Keratinocyte (primary cell): Measurements from ENCODE around the gene SCTR. TPM values are rescaled to one million over a fixed set of nuclear protein-coding genes. Genes with fewer than 3 reads are reported as not detected.

Experiments
- DNase-seq: peaks from one replicate; pipeline ENCODE4 v3.0.0-alpha.2; 2011; ENCODE audit warnings: low read depth, missing footprints, low spot score
- FAIRE-seq: peaks from 2 replicates; lab custom pipeline; 2011; peaks lifted over from hg19 to GRCh38; lab: Jason Lieb, UNC
- H2AFZ ChIP-seq: 2 replicates; pipeline ENCODE4 v1.6.0; 2012; ENCODE audit warnings: low read length, control low read depth, inconsistent platforms; ENCODE audit not compliant: control insufficient read depth
- H3K27ac ChIP-seq: 2 replicates; pipeline ENCODE4 v1.5.1; 2011; ENCODE audit warnings: low read length; ENCODE audit not compliant: control insufficient read depth, insufficient read depth
- H3K27me3 ChIP-seq: 3 replicates; pipeline ENCODE4 v1.6.0; 2011; ENCODE audit warnings: low read length; ENCODE audit not compliant: control insufficient read depth, insufficient read depth; ENCODE audit errors: extremely low read depth
- H3K36me3 ChIP-seq, 2 experiments: 2 replicates in 1 of 2; 3 replicates in 1 of 2; pipeline ENCODE4 v1.5.1; 2011; ENCODE audit warnings: low read length in 2 of 2, mild to moderate bottlenecking in 1 of 2; ENCODE audit not compliant: control insufficient read depth in 2 of 2, insufficient read depth in 2 of 2; ENCODE audit errors: extremely low read depth in 1 of 2
- H3K4me1 ChIP-seq: 3 replicates; pipeline ENCODE4 v1.5.1; 2011; ENCODE audit warnings: low read length; ENCODE audit not compliant: control insufficient read depth, insufficient read depth; ENCODE audit errors: extremely low read depth
- H3K4me2 ChIP-seq: 3 replicates; pipeline ENCODE4 v1.6.0; 2011; ENCODE audit warnings: low read depth, low read length; ENCODE audit not compliant: control insufficient read depth, insufficient read depth; ENCODE audit errors: extremely low read depth
- H3K4me3 ChIP-seq, 3 experiments: fragments of 200-600 bp in 1 of 3; sonication (generic) in 1 of 3; 2 replicates in 2 of 3; 3 replicates in 1 of 3; pipeline ENCODE4 v1.5.1; 2011 to 2016; ENCODE audit warnings: low read length in 3 of 3, mild to moderate bottlenecking in 3 of 3, control low read depth in 2 of 3, inconsistent platforms in 1 of 3, low read depth in 1 of 3, mixed read lengths in 1 of 3, mixed run types in 1 of 3, moderate library complexity in 1 of 3; ENCODE audit not compliant: control insufficient read depth in 2 of 3, insufficient read depth in 2 of 3; ENCODE audit errors: extremely low read depth in 1 of 3
- H3K79me2 ChIP-seq: 2 replicates; pipeline ENCODE4 v1.6.0; 2012; ENCODE audit warnings: low read length; ENCODE audit not compliant: control insufficient read depth, insufficient read depth
- H3K9ac ChIP-seq: 3 replicates; pipeline ENCODE4 v1.6.0; 2011; ENCODE audit warnings: low read length; ENCODE audit not compliant: control insufficient read depth, insufficient read depth; ENCODE audit errors: extremely low read depth
- H3K9me1 ChIP-seq: 3 replicates; pipeline ENCODE4 v1.6.0; 2011; ENCODE audit warnings: low read length; ENCODE audit not compliant: control insufficient read depth, insufficient read depth; ENCODE audit errors: extremely low read depth
- H3K9me3 ChIP-seq: 2 replicates; pipeline ENCODE4 v1.5.1; 2012; ENCODE audit warnings: low read depth, low read length; ENCODE audit not compliant: control insufficient read depth
- H4K20me1 ChIP-seq: 3 replicates; pipeline ENCODE4 v1.6.0; 2011; ENCODE audit warnings: low read length; ENCODE audit not compliant: control insufficient read depth, insufficient read depth; ENCODE audit errors: extremely low read depth
- CTCF ChIP-seq, 3 experiments: IDR thresholded peaks in 1 of 3; conservative IDR thresholded peaks in 1 of 3; optimal IDR thresholded peaks in 1 of 3; 2 replicates in 2 of 3; 3 replicates in 1 of 3; pipeline versions ENCODE3 to v1.5.1; 2011; ENCODE audit warnings: low read length in 3 of 3, mild to moderate bottlenecking in 3 of 3, moderate library complexity in 2 of 3, control low read depth in 1 of 3, inconsistent platforms in 1 of 3; ENCODE audit not compliant: insufficient read depth in 2 of 3; ENCODE audit errors: extremely low read depth in 1 of 3
- EZH2 ChIP-seq: IDR thresholded peaks from one replicate; pipeline ENCODE4 v1.6.1; 2012; ENCODE audit warnings: inconsistent platforms, mild to moderate bottlenecking, low read length, moderate library complexity
- dilution Hi-C: fragments of 300-500 bp; cut with MboI; formaldehyde crosslinking; loops from one replicate; pipeline ENCODE4 v1.7.0; 2020; ENCODE audit warnings: low sequenced_read_pairs; ENCODE audit not compliant: extremely low pct_ligation_motif_present
- polyA plus RNA-seq, 5 experiments: library from polyadenylated mRNA; depleted of rRNA in 3 of 5; stranded (reverse) in 3 of 5; stranded (forward) in 1 of 5; unstranded in 1 of 5; fragments of >200 nt; gene quantifications; 1 replicate in 1 of 5; 2 replicates in 3 of 5; 3 replicates in 1 of 5; pipeline versions ENCODE4 v1.2.1 to v1.2.3, GENCODE V29; 2011 to 2012; ENCODE audit warnings: missing spikeins in 2 of 5, low read depth in 1 of 5, low replicate concordance in 1 of 5

The SCTR gene
- polyA plus RNA-seq, 1 donor (not counting 4 experiments of a cell fraction or from before 2014, with no cell fraction given) = not detected

DNA sequence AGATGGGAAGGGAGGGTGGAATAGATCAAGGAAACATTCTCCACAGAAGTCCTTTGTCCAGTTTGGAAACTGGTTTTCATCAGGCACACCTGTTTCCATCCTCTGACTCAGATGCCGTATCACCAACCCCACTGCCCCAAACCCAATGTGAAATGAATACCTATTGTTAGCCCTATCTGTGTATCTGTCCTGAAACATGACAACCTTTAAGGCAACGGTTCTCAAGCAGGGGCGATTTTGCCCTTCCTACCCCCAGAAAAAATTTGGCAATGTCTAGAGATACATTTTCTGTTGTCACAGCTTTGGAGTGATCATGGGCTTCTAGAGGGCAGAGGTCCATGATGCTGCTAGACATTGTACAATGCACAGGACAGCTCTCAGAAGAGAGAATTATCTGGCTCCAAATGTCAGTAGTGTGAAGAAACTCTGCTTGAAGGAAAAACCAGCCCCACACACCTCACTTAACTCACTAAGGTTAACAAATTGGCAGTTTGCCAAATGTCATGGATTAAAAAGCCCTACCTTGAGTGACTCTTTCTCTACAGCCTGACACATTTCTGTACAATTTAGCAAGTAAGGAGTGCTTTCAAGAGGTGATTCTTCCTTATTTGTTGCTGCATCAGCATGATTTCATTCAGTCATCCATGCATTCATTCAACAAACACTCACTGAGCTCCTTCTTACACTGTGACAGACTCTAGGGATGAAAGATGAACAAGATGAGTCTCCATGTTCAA, 3.4 kb downstream of the SCTR start:
- DNase-seq = no peak
- peaks cover 34% of the 10 kb centered on the region for H3K27me3 ChIP-seq
- FAIRE-seq = no peak

DNA sequence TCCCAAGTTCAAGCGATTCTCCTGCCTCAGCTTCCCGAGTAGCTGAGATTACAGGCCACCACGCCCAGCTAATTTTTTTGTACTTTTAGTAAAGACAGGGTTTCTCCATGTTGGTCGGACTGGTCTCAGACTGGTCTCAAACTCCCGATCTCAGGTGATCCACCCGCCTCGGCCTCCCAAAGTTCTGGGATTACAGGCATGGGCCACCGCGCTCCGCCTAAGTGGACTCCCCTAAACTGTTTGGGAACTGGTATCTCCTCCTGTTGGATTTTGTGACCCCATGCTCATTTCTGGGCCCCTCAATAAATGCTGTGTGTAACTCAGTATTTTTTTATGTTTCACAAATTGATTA, 5.2 kb downstream of the SCTR start:
- dilution Hi-C loops = no loop called here
- FAIRE-seq = no peak

More for the DNA sequence above, 3.4 kb downstream of the SCTR start:
- dilution Hi-C loops = no loop called here
- H2AFZ ChIP-seq = no peak overlapping the region
- H3K27ac ChIP-seq = no peak overlapping the region
- no peak overlapping the region for H3K4me3 ChIP-seq
- no peaks in the 10 kb centered on the region for H3K9me3 ChIP-seq
- no peaks in the 10 kb centered on the region for H3K79me2 ChIP-seq
- H3K36me3 ChIP-seq = no peaks in the 10 kb centered on the region
- no peak overlapping the region for H3K9ac ChIP-seq
- no peaks in the 10 kb centered on the region for H4K20me1 ChIP-seq
- TF ChIP-seq EZH2 (no peak), CTCF (optimal IDR thresholded peaks at IDR 0.05 in 1 of 3, IDR thresholded peaks at IDR 0.05 in 1 of 3, conservative IDR thresholded peaks at IDR 0.05 in 1 of 3; ENCODE audit: extremely low read depth in 1 of 3, insufficient read depth in 2 of 3, low read length in 3 of 3) (no peak)
- no peak overlapping the region for H3K4me2 ChIP-seq
- H3K4me1 ChIP-seq = no peaks in the 10 kb centered on the region
- H3K9me1 ChIP-seq = no peaks in the 10 kb centered on the region

More for the DNA sequence above, 5.2 kb downstream of the SCTR start:
- no peak for DNase-seq
- Histone ChIP-seq H3K4me2 (no peak overlapping the region), H3K9me3 (no peaks in the 10 kb centered on the region), H3K27me3 (peaks cover 23% of the 10 kb centered on the region), H3K4me3 (no peak overlapping the region), H3K27ac (no peak overlapping the region), H3K79me2 (no peaks in the 10 kb centered on the region), H2AFZ (no peak overlapping the region), H3K9ac (no peak overlapping the region), H3K36me3 (no peaks in the 10 kb centered on the region), H4K20me1 (no peaks in the 10 kb centered on the region), H3K4me1 (no peaks in the 10 kb centered on the region), H3K9me1 (no peaks in the 10 kb centered on the region)
- TF ChIP-seq CTCF (optimal IDR thresholded peaks at IDR 0.05 in 1 of 3, IDR thresholded peaks at IDR 0.05 in 1 of 3, conservative IDR thresholded peaks at IDR 0.05 in 1 of 3; ENCODE audit: extremely low read depth in 1 of 3, insufficient read depth in 2 of 3, low read length in 3 of 3) (no peak), EZH2 (no peak)
